ENCODE data around the gene NIBAN1. TPM values are rescaled to one million over a fixed set of nuclear protein-coding genes. Genes with fewer than 3 reads are reported as not detected.

Gene NIBAN1
- total RNA-seq, 1 experiment from 2014 or later, result 20.8 TPM

- H3K27me3 ChIP-seq (replicated peaks; ENCODE audit: control insufficient read depth, insufficient read depth, low read length), result no peaks in the 10 kb centered on the region
- H3K4me3 ChIP-seq (ENCODE audit: low read depth, low read length), result no peak overlapping the region
- DNase-seq, result no peak
- H3K4me1 Mint-ChIP-seq (ENCODE audit: low read depth, unreplicated experiment), result peaks cover 20% of the 10 kb centered on the region
- no TSS peak for BruUV-seq (replicated peaks)
- ChIA-PET CTCF (no interaction called here), POLR2A (no interaction called here)
- H3K36me3 Mint-ChIP-seq (ENCODE audit: insufficient read depth, unreplicated experiment), result no peaks in the 10 kb centered on the region
- intact Hi-C loops (cut with micrococcal nuclease; ENCODE audit: unreplicated experiment), result no loop called here
- peaks cover 21% of the 10 kb centered on the region; the same call in 1 of the 2 replicates for H3K4me1 ChIP-seq
- H3K9me3 Mint-ChIP-seq (ENCODE audit: unreplicated experiment), result no peaks in the 10 kb centered on the region
- no peak overlapping the region for H3K4me3 Mint-ChIP-seq (ENCODE audit: unreplicated experiment)
- H3K9me3 ChIP-seq, result no peaks in the 10 kb centered on the region
- no peaks in the 10 kb centered on the region for H3K36me3 ChIP-seq (ENCODE audit: control insufficient read depth, insufficient read depth, low read length)
- no peaks in the 10 kb centered on the region for H3K27me3 Mint-ChIP-seq (ENCODE audit: insufficient read depth, unreplicated experiment)
- no peak overlapping the region for H3K27ac Mint-ChIP-seq (ENCODE audit: unreplicated experiment)
- TF ChIP-seq, protein P1, sequence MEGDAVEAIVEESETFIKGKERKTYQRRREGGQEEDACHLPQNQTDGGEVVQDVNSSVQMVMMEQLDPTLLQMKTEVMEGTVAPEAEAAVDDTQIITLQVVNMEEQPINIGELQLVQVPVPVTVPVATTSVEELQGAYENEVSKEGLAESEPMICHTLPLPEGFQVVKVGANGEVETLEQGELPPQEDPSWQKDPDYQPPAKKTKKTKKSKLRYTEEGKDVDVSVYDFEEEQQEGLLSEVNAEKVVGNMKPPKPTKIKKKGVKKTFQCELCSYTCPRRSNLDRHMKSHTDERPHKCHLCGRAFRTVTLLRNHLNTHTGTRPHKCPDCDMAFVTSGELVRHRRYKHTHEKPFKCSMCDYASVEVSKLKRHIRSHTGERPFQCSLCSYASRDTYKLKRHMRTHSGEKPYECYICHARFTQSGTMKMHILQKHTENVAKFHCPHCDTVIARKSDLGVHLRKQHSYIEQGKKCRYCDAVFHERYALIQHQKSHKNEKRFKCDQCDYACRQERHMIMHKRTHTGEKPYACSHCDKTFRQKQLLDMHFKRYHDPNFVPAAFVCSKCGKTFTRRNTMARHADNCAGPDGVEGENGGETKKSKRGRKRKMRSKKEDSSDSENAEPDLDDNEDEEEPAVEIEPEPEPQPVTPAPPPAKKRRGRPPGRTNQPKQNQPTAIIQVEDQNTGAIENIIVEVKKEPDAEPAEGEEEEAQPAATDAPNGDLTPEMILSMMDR (IDR thresholded peaks at IDR 0.05; ENCODE audit: insufficient read depth in 1 of 2, low read depth in 1 of 2, low read length in 1 of 2, severe bottlenecking in 1 of 2, unreplicated experiment in 1 of 2), result no peak
Observed at GRCh38 chr1:185016880-185017279, 42.6 kb upstream of the NIBAN1 start.

DNA sequence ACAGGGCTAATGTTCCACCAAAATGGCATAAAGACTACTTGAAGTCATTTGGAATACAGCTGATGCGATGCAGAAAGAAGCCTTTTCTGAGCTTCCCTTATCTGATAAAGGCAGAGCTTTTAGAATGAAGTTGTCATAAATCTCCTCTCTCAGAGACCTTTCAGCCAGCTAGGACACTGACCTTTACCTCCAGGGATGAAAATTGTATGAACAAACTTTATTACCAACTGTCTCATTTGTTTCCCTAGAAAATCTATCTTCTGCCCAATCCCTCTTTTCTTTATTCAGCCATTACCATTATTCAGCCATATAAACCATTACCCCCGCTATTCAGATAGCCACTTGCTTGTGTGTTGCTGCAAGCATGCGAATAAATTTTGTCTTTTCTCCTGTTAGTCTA is 41.3 kb upstream of the NIBAN1 start:
- Histone ChIP-seq H3K4me3 (ENCODE audit: low read depth, low read length) (no peak overlapping the region), H3K27me3 (replicated peaks; ENCODE audit: control insufficient read depth, insufficient read depth, low read length) (no peaks in the 10 kb centered on the region), H3K36me3 (ENCODE audit: control insufficient read depth, insufficient read depth, low read length) (no peaks in the 10 kb centered on the region), H3K9me3 (no peaks in the 10 kb centered on the region), H3K4me1 (peaks cover 21% of the 10 kb centered on the region; the same call in 1 of the 2 replicates)
- no peaks in the 10 kb centered on the region for H3K36me3 Mint-ChIP-seq (ENCODE audit: insufficient read depth, unreplicated experiment)
- H3K4me3 Mint-ChIP-seq (ENCODE audit: unreplicated experiment), result no peak overlapping the region
- POLR2A ChIA-PET, result no interaction called here
- TF ChIP-seq, protein P1 (IDR thresholded peaks at IDR 0.05; ENCODE audit: insufficient read depth in 1 of 2, low read depth in 1 of 2, low read length in 1 of 2, severe bottlenecking in 1 of 2, unreplicated experiment in 1 of 2), result no peak
- CTCF ChIA-PET, result interaction anchor here (1.1 kb wide), 1 partner anchor 210 kb away, joined by 3 read pairs; no protein-coding TSS in a partner anchor
- H3K4me1 Mint-ChIP-seq (ENCODE audit: low read depth, unreplicated experiment), result peaks cover 31% of the 10 kb centered on the region
- H3K27me3 Mint-ChIP-seq (ENCODE audit: insufficient read depth, unreplicated experiment), result no peaks in the 10 kb centered on the region
- no peak for DNase-seq
- H3K27ac Mint-ChIP-seq (ENCODE audit: unreplicated experiment), result no peak overlapping the region
- BruUV-seq (replicated peaks), result no TSS peak
- H3K9me3 Mint-ChIP-seq (ENCODE audit: unreplicated experiment), result no peaks in the 10 kb centered on the region
- intact Hi-C loops (cut with micrococcal nuclease; ENCODE audit: unreplicated experiment), result no loop called here

GRCh38 chr1:185014941-185015340 is 40.6 kb upstream of the NIBAN1 start:
- no peak for DNase-seq
- Histone ChIP-seq H3K27me3 (replicated peaks; ENCODE audit: control insufficient read depth, insufficient read depth, low read length) (no peaks in the 10 kb centered on the region), H3K9me3 (no peaks in the 10 kb centered on the region), H3K36me3 (ENCODE audit: control insufficient read depth, insufficient read depth, low read length) (no peaks in the 10 kb centered on the region), H3K4me1 (peaks cover 21% of the 10 kb centered on the region; the same call in 1 of the 2 replicates), H3K4me3 (ENCODE audit: low read depth, low read length) (no peak overlapping the region)
- Mint-ChIP-seq H3K27me3 (ENCODE audit: insufficient read depth, unreplicated experiment) (no peaks in the 10 kb centered on the region), H3K9me3 (ENCODE audit: unreplicated experiment) (no peaks in the 10 kb centered on the region), H3K27ac (ENCODE audit: unreplicated experiment) (no peak overlapping the region), H3K36me3 (ENCODE audit: insufficient read depth, unreplicated experiment) (no peaks in the 10 kb centered on the region), H3K4me1 (ENCODE audit: low read depth, unreplicated experiment) (peaks cover 31% of the 10 kb centered on the region), H3K4me3 (ENCODE audit: unreplicated experiment) (no peak overlapping the region)
- intact Hi-C loops (cut with micrococcal nuclease; ENCODE audit: unreplicated experiment), result no loop called here
- ChIA-PET POLR2A (no interaction called here), CTCF (interaction anchor here (1.1 kb wide), 1 partner anchor 209 kb away, joined by 3 read pairs; no protein-coding TSS in a partner anchor)
- TF ChIP-seq, protein P1 (IDR thresholded peaks at IDR 0.05; ENCODE audit: insufficient read depth in 1 of 2, low read depth in 1 of 2, low read length in 1 of 2, severe bottlenecking in 1 of 2, unreplicated experiment in 1 of 2), result no peak
- no TSS peak for BruUV-seq (replicated peaks)

Data from Caco-2 (cell line).